PC-9 (cell line): ENCODE results near the gene DNAJC11.

Source experiments
- CTCF ChIP-seq: fragments of 200-600 bp; sonication (generic); conservative IDR thresholded peaks from 2 replicates; pipeline ENCODE4 v1.6.1; 2017; ENCODE audit warnings: mixed run types, antibody characterized with exemption, mild to moderate bottlenecking, moderate library complexity
- EZH2 ChIP-seq: fragments of 200-600 bp; sonication (generic); IDR thresholded peaks from 2 replicates; pipeline ENCODE4 v1.8.0; 2017; ENCODE audit warnings: antibody characterized with exemption, low read depth

- TF ChIP-seq CTCF, result no peak
- TF ChIP-seq EZH2, result no peak
These were observed 16.2 kb downstream of the DNAJC11 start for GRCh38 chr1:6685381-6685780.
